HFF-Myc (cell line): ENCODE data around the gene CDH4.

ENCODE experiments used
- DNase-seq: peaks from one replicate; pipeline ENCODE4 v3.0.0-alpha.2; 2011; ENCODE audit warnings: low read depth; ENCODE audit errors: extremely low read depth
- H3K4me3 ChIP-seq: replicated peaks from 2 replicates; pipeline ENCODE4 v1.5.1; 2011; ENCODE audit warnings: low read depth, mild to moderate bottlenecking, control low read depth, low read length
- CTCF ChIP-seq: IDR thresholded peaks from 2 replicates; pipeline ENCODE4 v1.5.1; 2012; ENCODE audit warnings: mild to moderate bottlenecking, low read depth, low read length, control low read depth; ENCODE audit errors: missing control alignments

The CDH4 gene

GRCh38 chr20:61333484-61334108 is 81.5 kb downstream of the CDH4 start:
- no peak for DNase-seq
- TF ChIP-seq CTCF = no peak
- no peak overlapping the region for H3K4me3 ChIP-seq

GRCh38 chr20:61340157-61340556 is 88.1 kb downstream of the CDH4 start:
- TF ChIP-seq CTCF = no peak
- no peak overlapping the region for H3K4me3 ChIP-seq
- DNase-seq = no peak

- no peak for TF ChIP-seq CTCF
- no peak for DNase-seq
Observed at GRCh38 chr20:61341605-61342004, 89.5 kb downstream of the CDH4 start.

GRCh38 chr20:61343934-61344333 is 91.9 kb downstream of the CDH4 start:
- TF ChIP-seq CTCF = no peak
- H3K4me3 ChIP-seq = no peak overlapping the region

More at GRCh38 chr20:61341605-61342004, 89.5 kb downstream of the CDH4 start:
- no peak overlapping the region for H3K4me3 ChIP-seq

GRCh38 chr20:61345656-61346055 is 93.6 kb downstream of the CDH4 start:
- TF ChIP-seq CTCF = no peak
- DNase-seq = no peak
- no peak overlapping the region for H3K4me3 ChIP-seq

More at GRCh38 chr20:61343934-61344333, 91.9 kb downstream of the CDH4 start:
- no peak for DNase-seq

GRCh38 chr20:61346996-61347395 is 94.9 kb downstream of the CDH4 start:
- TF ChIP-seq CTCF = no peak
- no peak for DNase-seq
- no peak overlapping the region for H3K4me3 ChIP-seq

- no peak for DNase-seq
- H3K4me3 ChIP-seq = no peak overlapping the region
- TF ChIP-seq CTCF = no peak
Observed at GRCh38 chr20:61347443-61347842, 95.4 kb downstream of the CDH4 start.
